Measurements from ENCODE around the gene TENM3. TPM values are rescaled to one million over a fixed set of nuclear protein-coding genes. Genes with fewer than 3 reads are reported as not detected.

TENM3 gene
- total and polyA plus RNA-seq, 2 donors (not counting 3 experiments of a cell fraction or from before 2014, with no cell fraction given) = 3.2 to 6.2 TPM

DNA sequence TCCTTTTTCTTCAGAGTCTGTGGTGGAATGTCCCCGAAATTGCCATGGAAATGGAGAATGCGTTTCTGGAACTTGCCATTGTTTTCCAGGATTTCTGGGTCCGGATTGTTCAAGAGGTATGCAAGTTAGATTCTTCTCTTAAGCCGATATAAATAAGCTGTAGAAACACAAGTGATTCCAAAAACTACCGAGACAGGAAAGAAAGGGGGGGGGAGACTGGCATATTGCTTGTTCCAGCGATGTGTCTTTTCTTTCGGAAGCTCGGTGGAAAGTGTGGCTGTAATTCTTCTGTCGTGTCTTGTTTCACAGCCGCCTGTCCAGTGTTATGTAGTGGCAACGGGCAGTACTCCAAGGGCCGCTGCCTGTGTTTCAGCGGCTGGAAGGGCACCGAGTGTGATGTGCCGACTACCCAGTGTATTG lies 437.0 kb downstream of the TENM3 start:
- Histone ChIP-seq H3K9me3 (replicated peaks; ENCODE audit: control insufficient read depth, insufficient read depth, low read length) (no peaks in the 10 kb centered on the region), H3K4me3 (replicated peaks in 1 of 3; ENCODE audit: insufficient read depth in 1 of 3, low read depth in 1 of 3, low read length in 3 of 3) (no peak overlapping the region), H3K27ac (ENCODE audit: insufficient read depth, low read depth, low read length) (no peak overlapping the region), H3K4me2 (ENCODE audit: insufficient read depth, low read length) (no peak overlapping the region), H3K9me1 (replicated peaks; ENCODE audit: control insufficient read depth, extremely low read depth, insufficient read depth, low read length) (no peaks in the 10 kb centered on the region), H3K36me3 (ENCODE audit: control insufficient read depth in 2 of 2, extremely low read depth in 1 of 2, insufficient read depth in 2 of 2, low read length in 2 of 2) (no peaks in the 10 kb centered on the region), H3K27me3 (ENCODE audit: control insufficient read depth in 2 of 2, insufficient read depth in 2 of 2, low read length in 2 of 2) (no peaks in the 10 kb centered on the region), H3K79me2 (ENCODE audit: control insufficient read depth, insufficient read depth, low read length) (no peaks in the 10 kb centered on the region), H4K20me1 (replicated peaks; ENCODE audit: control insufficient read depth, extremely low read depth, insufficient read depth, low read length) (no peaks in the 10 kb centered on the region), H2AFZ (ENCODE audit: low read depth, low read length) (no peak overlapping the region), H3K9ac (replicated peaks; ENCODE audit: extremely low read depth, insufficient read depth, low read length) (no peak overlapping the region), H3K4me1 (ENCODE audit: control insufficient read depth, extremely low read depth, insufficient read depth, low read length) (peaks cover 2% of the 10 kb centered on the region)
- ChIA-PET POLR2A (no interaction called here), CTCF (interaction anchor here (0.6 kb wide), 1 partner anchor 33 kb away, joined by 3 read pairs; no protein-coding TSS in a partner anchor)
- DNase-seq (ENCODE audit: low read depth, low spot score) (peak; percentile 13), FAIRE-seq (no peak)
- dilution Hi-C loops (cut with MboI; ENCODE audit: extremely low pct_ligation_motif_present, low sequenced_read_pairs) = no loop called here
- BruUV-seq (replicated peaks) = no TSS peak
- intact Hi-C loops (cut with micrococcal nuclease) = no loop called here
- TF ChIP-seq, protein P1, sequence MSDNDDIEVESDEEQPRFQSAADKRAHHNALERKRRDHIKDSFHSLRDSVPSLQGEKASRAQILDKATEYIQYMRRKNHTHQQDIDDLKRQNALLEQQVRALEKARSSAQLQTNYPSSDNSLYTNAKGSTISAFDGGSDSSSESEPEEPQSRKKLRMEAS (IDR thresholded peaks at IDR 0.05; ENCODE audit: insufficient read depth, insufficient read length) = no peak
- no peak for TF ChIP-seq POLR2AphosphoS5 (IDR thresholded peaks at IDR 0.05; ENCODE audit: insufficient read depth, low read depth, low read length)

DNA sequence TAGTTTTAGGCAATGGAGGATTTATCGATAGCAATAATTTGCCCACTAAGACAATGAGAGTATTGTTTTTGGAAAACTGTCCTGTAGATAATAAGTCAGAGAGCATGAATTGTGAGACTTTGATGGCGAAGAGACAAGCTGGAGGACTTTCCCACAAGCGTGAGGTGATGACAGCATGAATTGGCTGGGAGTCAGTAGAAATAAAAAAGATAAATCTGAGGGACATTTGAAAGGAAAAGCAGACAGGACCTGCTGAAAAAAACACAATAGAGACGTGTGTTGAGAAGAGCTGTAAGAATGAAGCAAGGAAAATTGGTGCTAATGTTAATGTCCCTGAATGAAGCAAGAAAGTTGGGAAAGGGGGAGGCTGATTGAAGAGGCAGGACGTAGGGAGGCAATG lies 440.5 kb downstream of the TENM3 start:
- Histone ChIP-seq H3K36me3 (ENCODE audit: control insufficient read depth in 2 of 2, extremely low read depth in 1 of 2, insufficient read depth in 2 of 2, low read length in 2 of 2) (no peaks in the 10 kb centered on the region), H3K27me3 (ENCODE audit: control insufficient read depth in 2 of 2, insufficient read depth in 2 of 2, low read length in 2 of 2) (no peaks in the 10 kb centered on the region), H3K9me3 (replicated peaks; ENCODE audit: control insufficient read depth, insufficient read depth, low read length) (no peaks in the 10 kb centered on the region), H3K4me3 (replicated peaks in 1 of 3; ENCODE audit: insufficient read depth in 1 of 3, low read depth in 1 of 3, low read length in 3 of 3) (no peak overlapping the region), H2AFZ (ENCODE audit: low read depth, low read length) (no peak overlapping the region), H3K9ac (replicated peaks; ENCODE audit: extremely low read depth, insufficient read depth, low read length) (no peak overlapping the region), H4K20me1 (replicated peaks; ENCODE audit: control insufficient read depth, extremely low read depth, insufficient read depth, low read length) (no peaks in the 10 kb centered on the region), H3K79me2 (ENCODE audit: control insufficient read depth, insufficient read depth, low read length) (no peaks in the 10 kb centered on the region), H3K9me1 (replicated peaks; ENCODE audit: control insufficient read depth, extremely low read depth, insufficient read depth, low read length) (no peaks in the 10 kb centered on the region), H3K27ac (ENCODE audit: insufficient read depth, low read depth, low read length) (no peak overlapping the region), H3K4me2 (ENCODE audit: insufficient read depth, low read length) (no peak overlapping the region), H3K4me1 (ENCODE audit: control insufficient read depth, extremely low read depth, insufficient read depth, low read length) (peaks cover 2% of the 10 kb centered on the region)
- intact Hi-C loops (cut with micrococcal nuclease) (no loop called here), dilution Hi-C loops (cut with MboI; ENCODE audit: extremely low pct_ligation_motif_present, low sequenced_read_pairs) (no loop called here)
- ChIA-PET POLR2A (no interaction called here), CTCF (interaction anchor here (1.4 to 1.6 kb wide), 2 partner anchors 16 to 41 kb away, joined by 3 to 4 read pairs; no protein-coding TSS in a partner anchor)
- BruUV-seq (replicated peaks) = no TSS peak
- DNase-seq (ENCODE audit: low read depth, low spot score) = no peak
- FAIRE-seq = no peak
- no peak for TF ChIP-seq GATA2 (IDR thresholded peaks at IDR 0.05; ENCODE audit: insufficient read depth, insufficient read length, low read depth, low read length)
- no peak for TF ChIP-seq EZH2 (IDR thresholded peaks at IDR 0.05; ENCODE audit: borderline replicate concordance, low read depth, low read length, severe bottlenecking)
- no peak for TF ChIP-seq FOS (IDR thresholded peaks at IDR 0.05; ENCODE audit: borderline replicate concordance, insufficient read depth, low read length)
- no peak for TF ChIP-seq JUN (IDR thresholded peaks at IDR 0.05; ENCODE audit: borderline replicate concordance, insufficient read depth, insufficient read length, low read depth)
- TF ChIP-seq POLR2A (IDR thresholded peaks at IDR 0.05; ENCODE audit: low read depth, low read length) = no peak
- TF ChIP-seq MYC (IDR thresholded peaks at IDR 0.05; ENCODE audit: low read depth, low read length) = no peak
- no peak for TF ChIP-seq POLR2AphosphoS5 (IDR thresholded peaks at IDR 0.05; ENCODE audit: insufficient read depth, low read depth, low read length)
- TF ChIP-seq, protein P2, sequence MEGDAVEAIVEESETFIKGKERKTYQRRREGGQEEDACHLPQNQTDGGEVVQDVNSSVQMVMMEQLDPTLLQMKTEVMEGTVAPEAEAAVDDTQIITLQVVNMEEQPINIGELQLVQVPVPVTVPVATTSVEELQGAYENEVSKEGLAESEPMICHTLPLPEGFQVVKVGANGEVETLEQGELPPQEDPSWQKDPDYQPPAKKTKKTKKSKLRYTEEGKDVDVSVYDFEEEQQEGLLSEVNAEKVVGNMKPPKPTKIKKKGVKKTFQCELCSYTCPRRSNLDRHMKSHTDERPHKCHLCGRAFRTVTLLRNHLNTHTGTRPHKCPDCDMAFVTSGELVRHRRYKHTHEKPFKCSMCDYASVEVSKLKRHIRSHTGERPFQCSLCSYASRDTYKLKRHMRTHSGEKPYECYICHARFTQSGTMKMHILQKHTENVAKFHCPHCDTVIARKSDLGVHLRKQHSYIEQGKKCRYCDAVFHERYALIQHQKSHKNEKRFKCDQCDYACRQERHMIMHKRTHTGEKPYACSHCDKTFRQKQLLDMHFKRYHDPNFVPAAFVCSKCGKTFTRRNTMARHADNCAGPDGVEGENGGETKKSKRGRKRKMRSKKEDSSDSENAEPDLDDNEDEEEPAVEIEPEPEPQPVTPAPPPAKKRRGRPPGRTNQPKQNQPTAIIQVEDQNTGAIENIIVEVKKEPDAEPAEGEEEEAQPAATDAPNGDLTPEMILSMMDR (IDR thresholded peaks at IDR 0.05; ENCODE audit: extremely low read depth in 1 of 2, insufficient read depth in 1 of 2, low read depth in 1 of 2, low read length in 2 of 2) = no peak
- TF ChIP-seq, protein P1 (IDR thresholded peaks at IDR 0.05; ENCODE audit: insufficient read depth, insufficient read length) = no peak
